Cardiac fibroblast (primary cell): ENCODE results near the gene NUP42.

ENCODE experiments used
- DNase-seq, 2 donors: peaks; one replicate each; pipeline versions ENCODE4 v3.0.0 to v3.0.0-alpha.2; 2010; ENCODE audit warnings: low read depth in 2 of 2
- H3K4me3 ChIP-seq, 2 donors: replicated peaks in 1 of 2; 1 replicate in 1 of 2; 2 replicates in 1 of 2; pipeline ENCODE4 v1.5.1; 2011; ENCODE audit warnings: low read depth in 2 of 2, low read length in 2 of 2, mild to moderate bottlenecking in 2 of 2, moderate library complexity in 1 of 2
- TF ChIP-seq, protein P1 (sequence below): IDR thresholded peaks from one replicate; pipeline ENCODE4 v1.5.1; 2011; ENCODE audit warnings: low read depth, mild to moderate bottlenecking, low read length, inconsistent platforms

NUP42 gene

DNA sequence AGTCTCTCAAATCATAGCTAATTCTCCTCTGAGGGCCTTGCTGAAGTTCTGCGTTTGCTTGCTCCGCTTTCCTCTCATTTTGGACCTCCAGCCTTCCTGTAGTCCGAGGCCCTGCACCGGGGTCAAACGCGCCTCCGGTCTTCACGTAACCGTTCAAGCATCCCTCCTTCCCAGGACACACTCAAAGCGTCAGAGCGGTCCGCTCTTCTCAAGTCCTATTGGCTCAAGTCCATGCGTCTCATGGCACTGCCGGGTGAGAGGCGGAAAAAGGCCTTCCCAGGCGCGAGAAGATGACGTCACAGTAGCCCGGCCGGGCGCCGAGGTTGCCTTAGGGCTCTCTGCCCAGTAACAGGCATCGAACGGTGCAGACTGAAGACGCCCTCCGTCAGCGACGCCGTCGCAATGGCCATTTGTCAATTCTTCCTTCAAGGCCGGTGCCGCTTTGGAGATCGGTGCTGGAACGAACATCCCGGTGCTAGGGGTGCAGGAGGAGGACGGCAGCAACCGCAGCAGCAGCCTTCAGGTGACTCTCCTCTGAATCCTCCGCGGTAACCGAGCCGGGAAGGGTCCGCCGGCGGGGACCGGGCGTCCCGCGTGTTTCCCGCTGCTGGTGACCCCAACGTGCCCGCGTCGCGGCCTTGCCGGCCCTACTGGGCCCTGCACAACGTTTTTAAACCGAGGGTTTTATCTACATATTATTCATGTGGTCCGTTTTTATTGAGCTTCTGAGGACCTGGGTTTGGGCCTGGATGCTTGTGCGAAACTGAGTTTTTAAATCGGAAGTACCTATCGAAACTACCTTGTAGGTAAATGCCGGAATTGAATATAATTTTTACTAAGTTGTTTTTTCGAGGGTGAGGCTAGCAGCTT is at the start of gene NUP42:
TSS of gene NUP42 (plus strand) at position 365 of the 870 bp plus-strand sequence. CDS start at position 403, 38 bp downstream.
- peak; percentile 99 for DNase-seq
- TF ChIP-seq, protein P1, sequence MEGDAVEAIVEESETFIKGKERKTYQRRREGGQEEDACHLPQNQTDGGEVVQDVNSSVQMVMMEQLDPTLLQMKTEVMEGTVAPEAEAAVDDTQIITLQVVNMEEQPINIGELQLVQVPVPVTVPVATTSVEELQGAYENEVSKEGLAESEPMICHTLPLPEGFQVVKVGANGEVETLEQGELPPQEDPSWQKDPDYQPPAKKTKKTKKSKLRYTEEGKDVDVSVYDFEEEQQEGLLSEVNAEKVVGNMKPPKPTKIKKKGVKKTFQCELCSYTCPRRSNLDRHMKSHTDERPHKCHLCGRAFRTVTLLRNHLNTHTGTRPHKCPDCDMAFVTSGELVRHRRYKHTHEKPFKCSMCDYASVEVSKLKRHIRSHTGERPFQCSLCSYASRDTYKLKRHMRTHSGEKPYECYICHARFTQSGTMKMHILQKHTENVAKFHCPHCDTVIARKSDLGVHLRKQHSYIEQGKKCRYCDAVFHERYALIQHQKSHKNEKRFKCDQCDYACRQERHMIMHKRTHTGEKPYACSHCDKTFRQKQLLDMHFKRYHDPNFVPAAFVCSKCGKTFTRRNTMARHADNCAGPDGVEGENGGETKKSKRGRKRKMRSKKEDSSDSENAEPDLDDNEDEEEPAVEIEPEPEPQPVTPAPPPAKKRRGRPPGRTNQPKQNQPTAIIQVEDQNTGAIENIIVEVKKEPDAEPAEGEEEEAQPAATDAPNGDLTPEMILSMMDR = no peak
- peak within 1 kb of the TSS; percentile 85 to 86 for H3K4me3 ChIP-seq

DNA sequence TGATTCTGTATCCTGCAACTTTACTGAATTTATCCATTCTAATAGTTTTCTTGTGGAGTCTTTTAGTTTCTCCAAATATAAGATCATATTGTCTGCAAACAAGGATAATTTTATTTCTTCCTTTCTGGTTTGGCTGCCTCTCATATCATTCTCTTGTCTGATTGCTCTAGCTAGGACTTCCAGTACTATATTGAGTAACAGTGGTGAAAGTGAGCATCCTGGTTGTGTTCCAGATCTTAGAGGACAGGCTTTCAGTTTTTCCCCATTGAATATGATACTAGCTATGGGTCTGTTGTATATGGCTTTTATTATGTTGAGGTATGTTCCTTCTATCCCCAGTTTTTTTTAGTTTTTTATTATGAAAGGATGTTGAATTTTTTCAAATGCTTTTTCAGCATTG is 48.1 kb upstream of the NUP42 start:
- H3K4me3 ChIP-seq = no peak overlapping the region
- TF ChIP-seq, protein P1 = no peak
- DNase-seq = peak in 1 of 2 donors; percentile 6

DNA sequence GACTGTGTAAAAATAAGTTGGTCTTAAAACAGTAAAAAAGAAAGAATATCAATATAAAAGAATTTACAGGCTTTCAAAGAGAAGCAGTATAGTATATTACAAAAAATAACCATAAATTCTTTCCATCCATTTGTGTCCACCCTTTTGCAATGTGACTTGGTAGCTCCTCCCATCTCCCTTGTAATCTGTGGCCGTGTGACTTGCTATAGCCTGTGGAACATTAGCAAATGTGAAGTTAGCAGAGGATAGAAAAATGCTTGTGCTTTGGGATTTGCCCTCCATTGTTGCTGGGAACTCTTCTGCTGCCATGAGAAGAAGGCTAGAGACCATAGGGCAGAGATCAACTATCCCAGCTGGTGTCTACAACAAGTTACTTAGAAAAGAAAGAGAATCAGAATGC is 46.1 kb upstream of the NUP42 start:
- TF ChIP-seq, protein P1 = no peak
- no peak for DNase-seq
- H3K4me3 ChIP-seq = no peak overlapping the region

DNA sequence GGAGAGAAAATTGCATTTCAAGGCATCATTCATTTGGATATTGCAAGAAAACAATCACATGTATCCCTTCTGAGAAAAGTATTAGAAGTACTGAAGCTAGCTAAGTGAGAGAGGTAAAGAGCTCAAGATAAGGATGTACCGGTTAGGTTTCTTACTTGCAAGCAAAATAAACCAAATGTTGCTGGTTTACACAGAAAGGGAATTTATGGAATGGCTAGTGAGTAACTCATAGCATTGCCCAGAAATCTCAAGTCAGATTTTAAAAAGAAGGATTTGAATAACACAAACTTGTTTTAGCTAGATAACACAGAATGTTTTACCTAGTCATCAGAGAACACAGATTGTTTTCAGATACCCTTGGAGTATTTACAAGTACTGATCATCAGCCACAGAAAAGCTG is 45.6 kb upstream of the NUP42 start:
- no peak for DNase-seq
- H3K4me3 ChIP-seq = no peak overlapping the region
- TF ChIP-seq, protein P1 = no peak

GRCh38 chr7:23157679-23158078 is 24.2 kb upstream of the NUP42 start:
- H3K4me3 ChIP-seq = no peak overlapping the region
- TF ChIP-seq, protein P1 = no peak
- DNase-seq = no peak

- TF ChIP-seq, protein P1 = no peak
- no peak for DNase-seq
- no peak overlapping the region for H3K4me3 ChIP-seq
These were observed 23.3 kb upstream of the NUP42 start for GRCh38 chr7:23158546-23158945.

- TF ChIP-seq, protein P1 = no peak
- no peak for DNase-seq
- no peak overlapping the region for H3K4me3 ChIP-seq
These were observed 20.4 kb upstream of the NUP42 start for GRCh38 chr7:23161482-23161881.
